GM18907 (cell line): ENCODE results near the gene BEST1.

Source experiments
- ATAC-seq: cut with Tn5 transposase; IDR thresholded peaks from one replicate; pipeline ENCODE4 v1.9.1; 2021; ENCODE audit warnings: mild to moderate bottlenecking, moderate library complexity; ENCODE audit not compliant: unreplicated experiment

BEST1 gene

GRCh38 chr11:61950035-61950547 is at the start of gene BEST1:
Gene BEST1, plus strand, starts transcription at chr11:61950351. Its CDS starts 1,456 bp downstream, at chr11:61951807.
- no peak for ATAC-seq

DNA sequence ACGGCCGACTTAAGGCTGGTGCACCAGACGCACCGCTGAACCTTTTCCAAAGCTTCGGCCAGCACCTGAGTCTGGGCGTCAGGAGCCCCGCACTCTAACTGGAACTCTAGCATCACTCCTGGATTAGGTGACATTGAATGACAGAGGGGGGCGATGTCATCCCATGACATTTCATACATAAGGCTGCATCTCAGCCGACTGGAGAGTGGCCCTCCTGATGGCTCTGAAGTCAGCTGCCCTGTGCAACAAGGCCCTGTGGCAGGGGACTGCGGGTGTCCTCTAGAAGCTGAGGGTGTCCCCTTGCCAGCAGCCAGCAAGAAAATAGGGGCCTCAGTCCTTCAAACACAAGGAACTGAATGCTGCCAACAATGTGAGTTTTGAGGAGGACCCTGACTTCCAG is 48.8 kb upstream of the BEST1 start:
- no peak for ATAC-seq

DNA sequence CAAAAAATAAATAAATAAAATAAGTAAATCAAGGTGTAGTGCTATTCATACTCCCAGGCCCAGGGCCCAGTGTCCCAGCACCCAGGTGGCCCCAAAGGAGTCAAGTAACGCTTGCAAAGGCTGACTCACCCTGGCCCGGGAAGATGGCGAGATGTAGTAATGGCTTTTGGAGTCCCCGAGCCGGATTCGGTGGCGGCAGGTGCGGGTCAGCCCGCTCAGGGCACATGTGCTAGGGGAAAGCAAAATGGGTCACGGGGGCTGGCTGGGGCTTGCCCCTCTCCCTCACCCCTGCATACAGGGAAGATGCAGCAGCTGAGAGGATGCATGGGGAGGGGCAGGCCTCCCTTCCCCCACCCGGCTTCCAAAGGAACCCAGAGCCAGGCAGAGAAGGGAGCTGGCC is 47.8 kb upstream of the BEST1 start:
- ATAC-seq: no peak

GRCh38 chr11:61903845-61904244 is 46.3 kb upstream of the BEST1 start:
- no peak for ATAC-seq

DNA sequence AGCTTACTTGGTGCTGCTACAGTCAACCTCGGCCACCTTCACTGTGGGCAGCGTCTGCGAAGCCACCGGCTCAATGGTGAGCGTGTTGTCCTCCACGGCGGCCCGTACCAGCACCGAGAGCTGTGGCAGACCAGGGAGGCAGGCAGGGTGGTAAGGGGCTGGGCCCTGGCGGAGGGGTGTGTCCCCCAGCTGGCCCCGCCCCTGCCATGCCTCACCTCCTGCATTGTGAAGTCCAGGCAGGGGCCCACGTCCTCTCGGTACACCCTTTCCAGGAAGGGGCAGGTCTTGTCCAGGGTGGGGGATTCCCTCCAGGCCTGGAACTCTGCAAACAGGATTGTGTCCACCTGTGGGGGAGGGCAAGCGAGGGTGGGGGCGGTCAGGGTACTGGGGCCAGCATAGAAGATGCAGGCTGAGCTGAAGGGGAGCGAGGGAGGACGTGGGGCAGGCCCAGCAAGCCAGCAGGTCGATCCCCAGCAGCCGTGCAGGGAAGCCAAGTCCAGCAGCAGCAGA is 45.6 kb upstream of the BEST1 start:
- no peak for ATAC-seq

DNA sequence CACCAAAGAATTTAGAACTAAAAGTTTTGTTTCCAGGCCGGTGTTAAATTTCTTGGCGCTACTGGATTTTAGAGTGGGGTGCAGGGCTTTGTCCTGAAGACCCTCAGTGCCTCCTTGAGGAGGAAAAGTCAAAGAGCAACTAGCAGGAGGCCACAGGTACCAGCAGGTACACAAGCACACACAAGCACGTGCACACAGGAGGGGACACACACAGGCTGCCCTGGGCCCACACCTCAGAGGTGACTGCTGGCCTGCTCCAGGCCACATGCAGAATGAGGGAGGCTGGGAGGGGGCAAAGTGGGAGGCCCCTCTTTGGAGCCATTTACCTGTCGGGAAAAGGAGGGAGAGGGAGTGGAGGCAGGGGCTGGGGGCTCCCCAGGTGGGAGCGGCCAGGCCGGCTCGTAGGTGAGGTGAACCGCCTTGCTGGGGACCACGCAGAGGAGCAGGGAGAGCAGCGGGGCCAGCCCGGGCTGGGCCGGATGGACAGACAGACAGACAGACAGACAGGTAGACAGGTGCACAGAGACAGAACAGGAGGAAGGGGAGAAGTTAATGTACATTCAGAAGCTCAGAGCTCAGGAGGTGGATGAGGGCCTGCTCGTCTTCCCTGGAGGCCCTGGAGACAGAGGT is 45.0 kb upstream of the BEST1 start:
- ATAC-seq: no peak

GRCh38 chr11:61905801-61906521 is 44.2 kb upstream of the BEST1 start:
- ATAC-seq: no peak

GRCh38 chr11:61906522-61906909 is 43.6 kb upstream of the BEST1 start:
- no peak for ATAC-seq

DNA sequence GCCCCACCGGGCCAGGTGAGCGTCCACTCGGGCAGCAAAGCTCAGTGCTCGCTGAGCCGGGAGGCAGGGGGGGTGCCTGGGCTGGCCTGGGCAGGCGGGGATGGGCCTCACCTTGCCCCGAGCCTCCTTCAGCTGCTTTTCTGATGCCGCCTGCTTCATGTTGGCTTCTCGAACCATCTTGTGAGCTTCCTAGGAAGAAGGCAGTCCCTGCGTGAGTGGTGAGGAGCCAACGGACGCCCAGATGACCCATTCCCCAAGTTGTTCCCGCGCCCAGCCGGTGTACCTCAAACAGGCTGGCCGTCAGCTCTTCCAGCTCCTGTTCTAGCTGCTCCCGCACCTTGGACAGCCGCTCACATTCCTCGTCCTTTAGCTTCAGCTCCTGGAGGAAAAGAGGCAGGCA is 42.9 kb upstream of the BEST1 start:
- ATAC-seq: no peak

DNA sequence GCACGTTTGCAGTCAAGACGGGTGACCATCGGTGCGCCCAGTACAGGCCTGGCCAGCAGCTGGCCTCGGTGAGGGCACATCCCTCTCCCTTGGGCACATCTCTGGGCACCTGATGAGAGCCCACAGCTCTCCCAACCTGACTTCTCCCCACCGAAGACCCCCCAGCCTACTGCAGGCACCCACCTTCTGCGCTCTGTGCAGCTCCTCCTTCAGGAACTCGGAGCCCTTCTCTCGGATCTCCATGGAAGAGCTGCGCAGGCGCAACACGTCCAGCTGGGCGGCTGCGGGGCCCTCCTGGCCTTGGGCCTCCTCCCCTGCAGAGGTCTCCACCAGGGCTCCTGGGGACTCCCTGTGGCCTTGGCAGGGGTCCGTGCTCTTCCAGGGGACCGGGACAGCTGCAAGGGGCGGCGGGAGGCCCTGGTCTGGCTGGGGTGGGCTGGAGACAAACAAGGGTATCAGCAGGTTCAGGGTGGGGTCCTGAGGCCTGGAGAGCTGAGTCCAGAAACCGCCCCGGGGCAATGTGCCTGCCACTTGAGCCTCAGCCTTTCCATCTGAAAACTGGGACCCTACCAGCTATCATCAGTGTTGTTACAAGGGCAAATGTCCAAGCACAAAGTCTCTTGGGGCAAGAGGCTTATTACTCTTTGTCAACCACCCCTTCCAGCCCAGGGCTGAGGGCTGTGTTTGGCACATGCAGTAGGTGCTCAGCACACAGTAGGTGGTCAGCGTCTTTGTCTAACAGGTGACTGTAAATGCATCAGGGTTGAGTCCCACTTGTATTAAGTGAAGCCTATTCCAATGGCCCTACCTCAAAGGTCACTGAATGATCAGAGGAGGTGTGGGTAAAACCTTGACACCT is 42.1 kb upstream of the BEST1 start:
- ATAC-seq: no peak

DNA sequence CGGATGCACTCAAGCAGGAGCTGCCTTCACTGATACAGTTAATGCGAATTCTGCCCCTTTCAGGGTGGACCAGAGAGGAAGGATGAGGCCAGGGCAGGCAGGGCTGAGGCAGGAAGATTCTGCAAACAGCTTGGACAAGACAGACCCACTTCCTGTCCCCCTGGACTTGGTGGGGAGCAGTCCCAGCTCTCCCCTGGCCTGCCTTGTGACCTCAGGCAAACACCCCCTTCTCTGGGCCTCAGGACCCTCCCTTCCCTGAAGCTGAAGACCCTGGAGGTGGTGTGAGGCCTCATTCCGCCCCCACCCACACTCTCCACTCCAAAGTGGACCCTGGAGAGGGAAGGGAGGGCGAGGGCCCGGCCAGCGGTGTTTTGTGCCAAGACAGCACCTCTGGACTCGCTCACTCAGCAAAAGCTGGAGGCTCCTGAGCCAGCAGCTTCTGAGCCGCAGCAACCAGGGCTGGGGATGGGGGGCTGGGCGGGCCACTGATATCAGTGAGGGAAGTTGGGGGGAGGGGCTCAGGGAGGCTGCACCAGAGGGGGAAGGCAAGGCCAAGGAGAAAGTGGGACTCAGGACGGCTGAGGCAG is 41.3 kb upstream of the BEST1 start:
- ATAC-seq: no peak

DNA sequence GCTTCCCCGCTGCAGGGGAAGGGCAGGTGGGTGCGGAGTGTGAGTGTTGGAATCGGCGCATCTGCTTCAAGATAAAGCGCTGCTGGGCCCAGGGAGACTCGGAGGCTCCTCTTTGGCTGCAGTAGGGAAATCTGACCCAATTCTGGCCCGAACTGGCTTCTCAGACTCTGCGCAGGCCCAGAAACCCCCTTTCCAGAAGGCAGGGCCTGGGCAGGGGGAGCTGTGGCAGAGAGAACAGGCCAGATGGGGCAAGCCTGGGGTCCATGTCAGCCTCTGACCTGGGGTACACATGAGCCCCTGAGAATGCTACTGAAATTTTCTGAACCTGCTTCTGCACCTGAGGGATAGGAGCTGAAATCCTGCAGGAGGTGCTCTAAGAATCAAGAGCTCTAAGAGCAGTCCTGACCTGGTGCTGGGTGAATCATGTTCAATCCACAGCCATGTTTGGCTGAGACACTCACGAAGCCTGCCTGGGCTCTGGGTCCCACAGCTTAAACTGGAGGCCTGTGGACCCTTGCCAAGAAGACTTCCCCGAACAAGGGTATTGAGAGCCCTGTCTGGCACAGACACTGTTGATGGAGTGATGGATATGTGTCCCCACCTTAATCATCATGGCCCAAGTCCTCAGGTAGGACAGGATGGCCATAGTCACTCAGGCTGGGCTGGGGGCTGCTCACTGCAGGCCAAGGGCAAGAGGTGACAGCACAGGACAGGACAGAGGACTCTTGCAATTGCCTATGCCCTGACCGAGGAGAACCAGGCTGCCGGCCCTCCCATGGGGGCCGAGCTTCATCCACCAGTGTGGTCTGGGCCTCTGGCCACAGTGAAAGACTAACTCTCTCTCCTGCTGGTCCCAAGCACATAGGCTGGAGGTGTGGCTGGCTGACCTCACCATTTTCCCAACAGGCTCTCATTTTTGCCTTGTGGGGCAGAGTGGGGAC is 39.7 kb upstream of the BEST1 start:
- ATAC-seq: no peak

GRCh38 chr11:61911128-61911700 is 38.9 kb upstream of the BEST1 start:
- ATAC-seq: no peak

DNA sequence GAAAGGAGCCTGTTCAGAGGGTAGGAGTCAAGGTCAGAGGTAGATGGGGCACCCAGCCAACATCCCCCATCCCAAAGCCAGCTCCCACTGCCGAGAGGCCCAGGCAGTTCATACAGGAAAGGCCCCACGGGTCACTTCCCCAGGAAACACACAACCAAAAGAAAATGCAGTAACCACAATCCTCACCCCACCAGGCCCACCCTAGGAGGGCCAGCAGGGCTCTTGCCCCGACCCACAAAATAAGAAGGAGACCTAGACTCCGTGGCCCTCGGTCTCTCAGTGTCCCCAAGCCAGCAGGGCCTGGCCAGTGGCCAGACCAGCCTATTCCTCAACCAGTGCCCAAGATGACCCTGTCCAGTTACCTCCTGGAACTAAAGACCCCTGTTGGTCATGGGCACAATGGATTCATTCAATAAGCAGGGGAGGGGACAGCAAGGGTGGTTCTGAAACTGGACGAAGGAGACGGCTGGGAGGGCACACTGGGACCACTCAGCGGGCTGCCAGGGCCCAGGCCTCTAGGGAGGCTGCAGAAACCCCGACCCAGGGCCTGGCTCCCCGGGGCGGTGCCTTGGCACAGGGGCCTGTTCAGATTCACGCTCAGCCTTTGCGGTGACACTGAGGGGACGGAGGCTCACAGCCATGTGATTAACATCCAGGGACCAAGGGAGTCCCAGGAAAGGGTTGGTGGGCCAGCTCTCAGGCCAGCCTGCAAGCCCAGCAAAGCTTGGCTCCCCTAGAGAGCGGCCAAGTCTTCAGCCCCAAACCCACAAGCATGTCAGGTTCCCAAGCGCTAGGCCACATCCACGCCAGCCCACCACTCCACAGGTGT is 38.2 kb upstream of the BEST1 start:
- no peak for ATAC-seq

DNA sequence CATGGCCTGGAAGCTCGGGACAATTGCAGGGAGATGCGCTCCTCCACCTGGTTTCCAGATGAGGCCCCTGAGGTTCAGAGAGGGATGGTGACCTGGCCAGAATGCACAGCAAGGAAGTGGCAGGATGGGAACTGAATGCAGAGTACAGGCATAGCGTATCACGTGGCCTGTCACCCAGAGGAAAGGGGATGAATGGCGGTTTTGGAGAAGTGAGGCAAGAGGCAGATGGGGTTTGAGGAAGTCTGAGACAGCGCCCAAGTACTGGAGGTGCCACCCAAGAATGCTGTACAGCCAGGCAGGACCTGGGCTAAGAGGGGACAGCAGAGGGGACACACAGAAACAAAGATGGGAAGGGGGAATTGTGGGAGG is 37.6 kb upstream of the BEST1 start:
- no peak for ATAC-seq

DNA sequence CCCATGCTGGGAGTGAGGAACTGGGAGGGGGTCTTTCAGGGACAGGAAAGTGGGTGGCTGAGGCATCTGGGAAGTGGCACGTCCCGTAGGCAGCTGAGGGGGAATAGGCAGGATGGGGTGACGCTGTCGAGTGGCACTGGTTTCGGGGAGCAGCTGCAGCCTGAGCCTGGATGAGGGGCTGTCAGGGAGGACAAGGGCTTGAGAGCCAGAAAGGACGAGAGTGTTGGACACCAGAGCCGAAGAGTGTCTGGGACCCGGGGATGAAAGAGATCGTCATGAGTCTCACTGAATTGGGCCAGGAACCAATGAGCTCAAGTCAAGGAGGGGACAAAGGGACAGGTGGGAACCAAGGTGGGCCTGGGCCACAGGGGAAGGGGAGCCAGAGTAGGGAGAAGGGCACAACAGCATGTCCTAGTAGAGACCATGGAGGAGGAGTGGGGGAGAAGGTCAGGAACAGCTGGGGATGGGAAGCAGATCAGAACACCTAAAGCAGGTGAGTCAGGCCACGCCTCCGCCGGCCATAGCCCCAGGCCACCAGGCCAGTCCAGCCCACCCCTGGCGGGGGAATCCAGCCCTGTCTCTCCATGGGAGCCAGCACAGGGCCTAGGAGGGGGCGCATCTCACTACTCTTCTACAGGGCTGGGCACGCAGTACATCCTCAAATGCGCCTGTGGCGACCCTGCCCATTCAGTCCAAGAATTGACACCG is 37.0 kb upstream of the BEST1 start:
- ATAC-seq: no peak

DNA sequence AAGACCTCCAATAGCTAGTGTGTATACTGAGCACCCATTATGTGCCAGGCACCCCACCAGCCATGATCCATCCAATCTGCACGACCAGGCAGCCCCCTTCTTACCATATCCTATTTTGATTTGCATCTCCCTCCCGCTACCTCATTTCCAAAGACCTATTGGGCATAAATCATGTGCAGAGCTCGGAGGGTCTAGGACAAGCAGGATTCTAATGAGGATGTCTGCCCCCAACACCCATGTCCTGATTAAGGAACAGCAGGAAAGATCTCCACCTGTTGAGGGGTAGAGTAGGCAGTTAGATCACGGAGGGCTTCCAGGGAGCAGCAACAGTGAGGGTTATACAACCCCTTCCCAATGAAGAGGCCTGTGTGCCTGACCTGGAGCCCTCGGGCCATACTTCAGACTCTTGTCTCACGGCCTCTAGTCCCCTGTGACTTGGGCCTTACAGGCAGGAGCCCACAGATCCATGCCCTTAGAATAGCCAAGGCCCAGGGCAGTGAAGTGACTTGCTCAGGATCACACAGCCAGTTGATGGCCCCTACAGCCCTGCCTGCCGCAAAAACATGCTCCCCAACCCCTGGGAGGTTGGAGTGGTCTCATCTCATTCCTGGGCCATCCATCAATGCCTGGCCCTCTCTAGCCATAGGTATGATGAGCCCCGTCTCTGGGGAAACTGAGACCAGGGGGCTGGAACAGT is 36.3 kb upstream of the BEST1 start:
- ATAC-seq: no peak
